Measurements from ENCODE around the gene CLASP1. TPM values are rescaled to one million over a fixed set of nuclear protein-coding genes. Genes with fewer than 3 reads are reported as not detected.
"Not testable (repeated sequence)": the region's sequence is repeated elsewhere in the genome, so short reads cannot be mapped to it uniquely, and the experiment has no call there.

Gene CLASP1
- total RNA-seq, 2 experiments from 2014 or later = 58.0 to 58.5 TPM

- H3K27ac ChIP-seq (ENCODE audit: low read depth in 1 of 2, low read length in 2 of 2) = no peak overlapping the region
- H3K36me3 ChIP-seq (ENCODE audit: insufficient read depth, low read length) = no peaks in the 10 kb centered on the region
- no peaks in the 10 kb centered on the region for H3K9me3 ChIP-seq (ENCODE audit: control insufficient read depth in 1 of 2, insufficient read depth in 1 of 2, low read length in 2 of 2)
- TF ChIP-seq CTCF (IDR thresholded peaks at IDR 0.05) = no peak
- Mint-ChIP-seq H3K4me3 (no peak overlapping the region), H3K27me3 (peaks cover 4% of the 10 kb centered on the region), H3K27ac (no peak overlapping the region), H3K4me1 (ENCODE audit: low read depth) (no peaks in the 10 kb centered on the region), H3K36me3 (ENCODE audit: low read depth) (no peaks in the 10 kb centered on the region), H3K9me3 (no peaks in the 10 kb centered on the region)
- ChIA-PET CTCF (interaction anchor here (1.5 kb wide), 1 partner anchor 9 kb away, joined by 3 read pairs; no protein-coding TSS in a partner anchor), POLR2A (no interaction called here)
- DNase-seq (no peak), ATAC-seq (ENCODE audit: poor library complexity) (no peak)
- H3K27me3 ChIP-seq (ENCODE audit: control insufficient read depth in 1 of 2, insufficient read depth in 2 of 2, low read length in 2 of 2) = peaks cover 0 to 2% of the 10 kb centered on the region in 2 experiments
- no peak overlapping the region for H3K4me3 ChIP-seq (ENCODE audit: low read length)
- no peaks in the 10 kb centered on the region for H3K4me1 ChIP-seq (ENCODE audit: insufficient read depth, low read length)
- intact Hi-C loops (cut with DNase I, micrococcal nuclease) = no loop called here
Measured at GRCh38 chr2:121319941-121320340, 329.3 kb downstream of the CLASP1 start.

- H3K27ac Mint-ChIP-seq = no peak overlapping the region
Measured at GRCh38 chr2:121316986-121317385, 332.3 kb downstream of the CLASP1 start.

GRCh38 chr2:121313701-121314100 lies 335.6 kb downstream of the CLASP1 start:
- H3K9me3 Mint-ChIP-seq; H3K36me3 ChIP-seq (ENCODE audit: insufficient read depth, low read length); H3K27me3 ChIP-seq (ENCODE audit: control insufficient read depth in 1 of 2, insufficient read depth in 2 of 2, low read length in 2 of 2); POLR2A ChIA-PET; H3K27me3 Mint-ChIP-seq; ATAC-seq (ENCODE audit: poor library complexity); H3K4me3 ChIP-seq (ENCODE audit: low read length); H3K4me1 Mint-ChIP-seq (ENCODE audit: low read depth); intact Hi-C loops (cut with DNase I, micrococcal nuclease); DNase-seq; H3K4me3 Mint-ChIP-seq; H3K36me3 Mint-ChIP-seq (ENCODE audit: low read depth); H3K4me1 ChIP-seq (ENCODE audit: insufficient read depth, low read length); CTCF ChIA-PET; H3K27ac Mint-ChIP-seq; H3K9me3 ChIP-seq (ENCODE audit: control insufficient read depth in 1 of 2, insufficient read depth in 1 of 2, low read length in 2 of 2); H3K27ac ChIP-seq (ENCODE audit: low read depth in 1 of 2, low read length in 2 of 2): not testable (repeated sequence)

More at GRCh38 chr2:121316986-121317385, 332.3 kb downstream of the CLASP1 start:
- no peaks in the 10 kb centered on the region for H3K27me3 Mint-ChIP-seq
- no peaks in the 10 kb centered on the region for H3K36me3 ChIP-seq (ENCODE audit: insufficient read depth, low read length)
- ATAC-seq (ENCODE audit: poor library complexity) (no peak), DNase-seq (no peak)
- H3K9me3 ChIP-seq (ENCODE audit: control insufficient read depth in 1 of 2, insufficient read depth in 1 of 2, low read length in 2 of 2) = no peaks in the 10 kb centered on the region
- no peak overlapping the region for H3K4me3 Mint-ChIP-seq
- H3K27me3 ChIP-seq (ENCODE audit: control insufficient read depth in 1 of 2, insufficient read depth in 2 of 2, low read length in 2 of 2) = no peaks in the 10 kb centered on the region
- intact Hi-C loops (cut with DNase I, micrococcal nuclease) = no loop called here
- H3K36me3 Mint-ChIP-seq (ENCODE audit: low read depth) = no peaks in the 10 kb centered on the region
- no peak for TF ChIP-seq CTCF (IDR thresholded peaks at IDR 0.05)
- ChIA-PET CTCF (no interaction called here), POLR2A (no interaction called here)
- H3K4me1 ChIP-seq (ENCODE audit: insufficient read depth, low read length) = no peaks in the 10 kb centered on the region
- no peaks in the 10 kb centered on the region for H3K9me3 Mint-ChIP-seq
- H3K27ac ChIP-seq (ENCODE audit: low read depth in 1 of 2, low read length in 2 of 2) = no peak overlapping the region
- H3K4me3 ChIP-seq (ENCODE audit: low read length) = no peak overlapping the region
- H3K4me1 Mint-ChIP-seq (ENCODE audit: low read depth) = no peaks in the 10 kb centered on the region

GRCh38 chr2:121309801-121310200 lies 339.5 kb downstream of the CLASP1 start:
- Mint-ChIP-seq H3K4me3 (no peak overlapping the region), H3K36me3 (ENCODE audit: low read depth) (no peaks in the 10 kb centered on the region), H3K27me3 (peaks cover 34% of the 10 kb centered on the region), H3K4me1 (ENCODE audit: low read depth) (no peaks in the 10 kb centered on the region), H3K27ac (no peak overlapping the region), H3K9me3 (no peaks in the 10 kb centered on the region)
- H3K36me3 ChIP-seq (ENCODE audit: insufficient read depth, low read length) = no peaks in the 10 kb centered on the region
- no peak for ATAC-seq (ENCODE audit: poor library complexity)
- TF ChIP-seq CTCF (IDR thresholded peaks at IDR 0.05) = no peak
- no peaks in the 10 kb centered on the region for H3K9me3 ChIP-seq (ENCODE audit: control insufficient read depth in 1 of 2, insufficient read depth in 1 of 2, low read length in 2 of 2)
- peak in 3 of 14 experiments; percentile 7 to 48 (median 31) for DNase-seq
- peaks cover 10 to 14% of the 10 kb centered on the region in 2 experiments for H3K27me3 ChIP-seq (ENCODE audit: control insufficient read depth in 1 of 2, insufficient read depth in 2 of 2, low read length in 2 of 2)
- H3K4me3 ChIP-seq (ENCODE audit: low read length) = no peak overlapping the region
- ChIA-PET POLR2A (no interaction called here), CTCF (no interaction called here)
- intact Hi-C loops (cut with DNase I, micrococcal nuclease) = no loop called here
- no peak overlapping the region for H3K27ac ChIP-seq (ENCODE audit: low read depth in 1 of 2, low read length in 2 of 2)
- no peaks in the 10 kb centered on the region for H3K4me1 ChIP-seq (ENCODE audit: insufficient read depth, low read length)

All from CD4-positive, alpha-beta T cell (primary cell).